ENCODE measurements around the gene SOX10.
A peak's percentile ranks its signal among the peaks of the same experiment; 100 is the strongest.
"Not testable (repeated sequence)": the region's sequence is repeated elsewhere in the genome, so short reads cannot be mapped to it uniquely, and the experiment has no call there.

SOX10 gene

GRCh38 chr22:37959231-37959825 lies 25.0 kb downstream of the SOX10 start:
- no peak for DNase-seq (ENCODE audit: low spot score)

- DNase-seq (ENCODE audit: low spot score) = no peak
Observed at GRCh38 chr22:37957232-37957631, 27.1 kb downstream of the SOX10 start.

GRCh38 chr22:37955825-37956397 lies 28.4 kb downstream of the SOX10 start:
- not testable (repeated sequence) for DNase-seq (ENCODE audit: low spot score)

- DNase-seq (ENCODE audit: low spot score) = no peak
Observed at GRCh38 chr22:37954686-37955085, 29.7 kb downstream of the SOX10 start.

- DNase-seq (ENCODE audit: low spot score) = peak; percentile 99
Observed at GRCh38 chr22:37953437-37954179, 30.7 kb downstream of the SOX10 start, which contains the start of the genes C22orf23 and POLR2F. Gene C22orf23, minus strand, starts transcription at chr22:37953601. Its CDS starts 452 bp downstream, at chr22:37953149. Gene POLR2F, plus strand, starts transcription at chr22:37953699. Its CDS starts 89 bp downstream, at chr22:37953788.

GRCh38 chr22:37953062-37953436 lies 31.3 kb downstream of the SOX10 start:
- no peak for DNase-seq (ENCODE audit: low spot score)

- DNase-seq (ENCODE audit: low spot score) = not testable (repeated sequence)
Observed at GRCh38 chr22:37952629-37953028, 31.7 kb downstream of the SOX10 start.

- DNase-seq (ENCODE audit: low spot score) = no peak
Observed at GRCh38 chr22:37951305-37951704, 33.0 kb downstream of the SOX10 start.

- not testable (repeated sequence) for DNase-seq (ENCODE audit: low spot score)
Observed at GRCh38 chr22:37947142-37947795, 37.1 kb downstream of the SOX10 start.

- not testable (repeated sequence) for DNase-seq (ENCODE audit: low spot score)
Observed at GRCh38 chr22:37944423-37944822, 39.9 kb downstream of the SOX10 start.

- no peak for DNase-seq (ENCODE audit: low spot score)
Observed at GRCh38 chr22:37943825-37944198, 40.5 kb downstream of the SOX10 start.

GRCh38 chr22:37943136-37943824 lies 41.1 kb downstream of the SOX10 start:
- no peak for DNase-seq (ENCODE audit: low spot score)

GRCh38 chr22:37942133-37942532 lies 42.2 kb downstream of the SOX10 start:
- DNase-seq (ENCODE audit: low spot score) = no peak

GRCh38 chr22:37940698-37941376 lies 43.5 kb downstream of the SOX10 start:
- peak; percentile 35 for DNase-seq (ENCODE audit: low spot score)

GRCh38 chr22:37933711-37934376 lies 50.5 kb downstream of the SOX10 start:
- peak; percentile 94 for DNase-seq (ENCODE audit: low spot score)

GRCh38 chr22:37932821-37933578 lies 51.4 kb downstream of the SOX10 start:
- DNase-seq (ENCODE audit: low spot score) = no peak

- DNase-seq (ENCODE audit: low spot score) = no peak
Observed at GRCh38 chr22:37932401-37932800, 52.0 kb downstream of the SOX10 start.

- no peak for DNase-seq (ENCODE audit: low spot score)
Observed at GRCh38 chr22:37931893-37932389, 52.4 kb downstream of the SOX10 start.

GRCh38 chr22:37930952-37931440 lies 53.4 kb downstream of the SOX10 start:
- no peak for DNase-seq (ENCODE audit: low spot score)
